Measurements from ENCODE around the gene SLC33A1.

SLC33A1 gene

DNA sequence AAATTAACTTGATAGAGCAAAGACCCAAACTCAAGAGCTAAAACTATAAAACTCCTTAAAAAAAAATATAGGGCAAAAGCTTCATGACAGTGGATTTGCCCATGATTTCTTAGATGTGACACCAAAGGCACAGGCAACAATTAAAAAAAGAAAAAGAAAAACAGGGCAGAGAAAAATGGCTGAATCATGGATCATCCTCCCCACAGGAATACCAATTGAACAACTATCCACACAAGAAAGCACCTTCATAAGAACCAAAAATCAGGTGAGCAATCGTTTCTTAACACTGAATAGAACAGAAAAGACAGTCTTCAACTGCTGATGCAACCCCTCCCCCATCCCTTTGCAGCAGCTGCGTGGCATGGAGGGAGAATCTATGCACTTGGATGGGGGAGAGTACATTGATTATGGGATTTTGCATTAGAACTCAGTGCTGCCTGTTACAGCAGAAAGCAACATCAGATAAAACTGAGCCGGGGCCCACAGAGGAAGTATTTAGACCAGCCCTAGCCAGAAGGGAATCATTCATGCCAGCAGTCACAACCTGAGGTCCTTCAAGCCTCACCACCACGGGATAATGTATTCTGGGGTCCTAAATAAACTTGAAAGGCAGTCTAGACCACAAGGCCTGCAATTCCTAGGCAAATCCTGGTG, 63.8 kb downstream of the SLC33A1 start:
- DNase-seq = no peak

DNA sequence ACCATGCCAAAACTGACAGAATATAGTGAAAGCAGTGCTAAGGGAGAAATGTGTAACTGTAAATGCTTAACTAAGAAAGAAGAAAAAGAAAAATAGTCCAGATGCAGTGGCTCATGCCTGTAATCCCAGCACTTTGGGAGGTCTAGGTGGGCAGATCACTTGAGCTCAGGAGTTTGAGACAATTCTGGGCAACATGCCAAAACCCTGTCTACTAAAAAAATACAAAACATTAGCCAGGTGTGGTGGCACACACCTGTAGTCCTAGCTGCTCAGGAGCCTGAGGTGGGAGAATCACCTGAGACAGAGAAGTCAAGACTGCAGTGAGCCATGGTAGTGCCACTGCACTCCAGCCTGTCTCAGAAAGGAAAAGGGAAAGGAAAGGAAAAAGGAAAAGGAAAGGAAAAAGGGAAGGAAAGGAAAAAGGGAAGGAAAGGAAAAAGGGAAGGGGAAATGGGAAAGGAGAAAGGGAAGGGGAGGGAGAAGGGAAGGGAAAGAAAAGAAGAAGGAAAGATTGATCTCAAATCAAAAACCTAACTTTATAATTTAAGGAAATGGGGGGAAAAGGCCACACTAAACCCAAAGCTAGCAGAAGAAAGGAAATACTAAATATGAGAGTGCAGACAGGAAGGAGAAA, 68.4 kb downstream of the SLC33A1 start:
- no peak for DNase-seq

GRCh38 chr3:155782390-155782953, 71.8 kb downstream of the SLC33A1 start:
- no peak for DNase-seq

- DNase-seq = no peak
Measured at GRCh38 chr3:155780291-155780690, 73.9 kb downstream of the SLC33A1 start.

GRCh38 chr3:155778462-155778861, 75.8 kb downstream of the SLC33A1 start:
- no peak for DNase-seq

- no peak for DNase-seq
Measured at GRCh38 chr3:155772801-155773200, 81.4 kb downstream of the SLC33A1 start.

GRCh38 chr3:155771126-155771525, 83.1 kb downstream of the SLC33A1 start:
- DNase-seq = no peak

All from NCI-H1694 (cell line).